A549 (cell line): ENCODE results near the gene MALRD1.

ENCODE experiments used
- EHMT2 ChIP-seq: fragments of 200-600 bp; sonication (generic); IDR thresholded peaks from 2 replicates; pipeline ENCODE4 v1.6.1; 2016; ENCODE audit warnings: antibody characterized with exemption, low read depth, mild to moderate bottlenecking, moderate library complexity
- EP300 ChIP-seq, 2 experiments: fragments of >200 bp; sonication (Bioruptor Twin); formaldehyde crosslinking; IDR thresholded peaks; 2 replicates in 1 of 2; 3 replicates in 1 of 2; pipeline ENCODE4 v1.6.1; 2016 to 2017
- POLR2A ChIP-seq: IDR thresholded peaks from 2 replicates; pipeline ENCODE4 v1.6.1; 2012; ENCODE audit warnings: mild to moderate bottlenecking, low read length
- TF ChIP-seq, protein P1 (sequence below): fragments of >200 bp; sonication (Bioruptor Twin); formaldehyde crosslinking; IDR thresholded peaks from 3 replicates; pipeline ENCODE4 v1.5.1; 2016
- TF ChIP-seq, protein P2 (sequence below): IDR thresholded peaks from 2 replicates; pipeline ENCODE4 v1.6.1; 2012
- TF ChIP-seq, protein P3 (sequence below): fragments of 450-650 bp; IDR thresholded peaks from 2 replicates; pipeline ENCODE4 v1.6.1; 2014; ENCODE audit warnings: antibody characterized with exemption

DNA sequence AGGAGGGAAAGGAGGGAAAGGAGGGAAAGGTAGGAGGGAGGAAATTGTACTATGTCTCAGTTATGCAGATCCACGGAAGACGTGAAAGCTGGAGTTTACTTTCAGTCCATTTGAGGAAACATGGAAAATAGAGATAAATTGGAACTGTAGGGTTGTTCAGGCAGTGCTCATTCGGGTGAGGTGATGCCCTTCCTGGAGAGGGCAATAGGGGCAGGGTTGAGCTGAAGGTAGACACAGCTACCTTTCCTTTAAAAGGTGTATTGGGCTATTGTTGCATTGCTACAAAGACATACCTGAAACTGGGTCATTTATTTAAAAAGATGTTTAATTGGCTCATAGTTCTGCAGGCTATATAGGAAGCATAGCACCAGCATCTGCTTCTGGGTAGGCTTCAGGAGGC is 650.7 kb downstream of the MALRD1 start:
- TF ChIP-seq, protein P1, sequence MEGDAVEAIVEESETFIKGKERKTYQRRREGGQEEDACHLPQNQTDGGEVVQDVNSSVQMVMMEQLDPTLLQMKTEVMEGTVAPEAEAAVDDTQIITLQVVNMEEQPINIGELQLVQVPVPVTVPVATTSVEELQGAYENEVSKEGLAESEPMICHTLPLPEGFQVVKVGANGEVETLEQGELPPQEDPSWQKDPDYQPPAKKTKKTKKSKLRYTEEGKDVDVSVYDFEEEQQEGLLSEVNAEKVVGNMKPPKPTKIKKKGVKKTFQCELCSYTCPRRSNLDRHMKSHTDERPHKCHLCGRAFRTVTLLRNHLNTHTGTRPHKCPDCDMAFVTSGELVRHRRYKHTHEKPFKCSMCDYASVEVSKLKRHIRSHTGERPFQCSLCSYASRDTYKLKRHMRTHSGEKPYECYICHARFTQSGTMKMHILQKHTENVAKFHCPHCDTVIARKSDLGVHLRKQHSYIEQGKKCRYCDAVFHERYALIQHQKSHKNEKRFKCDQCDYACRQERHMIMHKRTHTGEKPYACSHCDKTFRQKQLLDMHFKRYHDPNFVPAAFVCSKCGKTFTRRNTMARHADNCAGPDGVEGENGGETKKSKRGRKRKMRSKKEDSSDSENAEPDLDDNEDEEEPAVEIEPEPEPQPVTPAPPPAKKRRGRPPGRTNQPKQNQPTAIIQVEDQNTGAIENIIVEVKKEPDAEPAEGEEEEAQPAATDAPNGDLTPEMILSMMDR: no peak
- TF ChIP-seq EP300 (IDR thresholded peaks at IDR 0.05): no peak
- TF ChIP-seq, protein P2, sequence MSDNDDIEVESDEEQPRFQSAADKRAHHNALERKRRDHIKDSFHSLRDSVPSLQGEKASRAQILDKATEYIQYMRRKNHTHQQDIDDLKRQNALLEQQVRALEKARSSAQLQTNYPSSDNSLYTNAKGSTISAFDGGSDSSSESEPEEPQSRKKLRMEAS: no peak
- no peak for TF ChIP-seq POLR2A
- TF ChIP-seq EHMT2: no peak
- TF ChIP-seq, protein P3, sequence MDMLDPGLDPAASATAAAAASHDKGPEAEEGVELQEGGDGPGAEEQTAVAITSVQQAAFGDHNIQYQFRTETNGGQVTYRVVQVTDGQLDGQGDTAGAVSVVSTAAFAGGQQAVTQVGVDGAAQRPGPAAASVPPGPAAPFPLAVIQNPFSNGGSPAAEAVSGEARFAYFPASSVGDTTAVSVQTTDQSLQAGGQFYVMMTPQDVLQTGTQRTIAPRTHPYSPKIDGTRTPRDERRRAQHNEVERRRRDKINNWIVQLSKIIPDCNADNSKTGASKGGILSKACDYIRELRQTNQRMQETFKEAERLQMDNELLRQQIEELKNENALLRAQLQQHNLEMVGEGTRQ: no peak
